Measurements from ENCODE around the gene CDH3.

- TF ChIP-seq CTCF (conservative IDR thresholded peaks at IDR 0.05 in 1 of 2, IDR thresholded peaks at IDR 0.05 in 1 of 2; ENCODE audit: low read depth in 1 of 2, low read length in 2 of 2) (no peak), EZH2 (IDR thresholded peaks at IDR 0.05; ENCODE audit: low read length, missing control alignments) (no peak)
Measured at GRCh38 chr16:68607443-68607842, 37.7 kb upstream of the CDH3 start.
